ENCODE data around the gene ZIC5. TPM values are rescaled to one million over a fixed set of nuclear protein-coding genes. Genes with fewer than 3 reads are reported as not detected.

Gene ZIC5
- total and polyA plus RNA-seq, 5 donors from 2014 or later = not detected

DNA sequence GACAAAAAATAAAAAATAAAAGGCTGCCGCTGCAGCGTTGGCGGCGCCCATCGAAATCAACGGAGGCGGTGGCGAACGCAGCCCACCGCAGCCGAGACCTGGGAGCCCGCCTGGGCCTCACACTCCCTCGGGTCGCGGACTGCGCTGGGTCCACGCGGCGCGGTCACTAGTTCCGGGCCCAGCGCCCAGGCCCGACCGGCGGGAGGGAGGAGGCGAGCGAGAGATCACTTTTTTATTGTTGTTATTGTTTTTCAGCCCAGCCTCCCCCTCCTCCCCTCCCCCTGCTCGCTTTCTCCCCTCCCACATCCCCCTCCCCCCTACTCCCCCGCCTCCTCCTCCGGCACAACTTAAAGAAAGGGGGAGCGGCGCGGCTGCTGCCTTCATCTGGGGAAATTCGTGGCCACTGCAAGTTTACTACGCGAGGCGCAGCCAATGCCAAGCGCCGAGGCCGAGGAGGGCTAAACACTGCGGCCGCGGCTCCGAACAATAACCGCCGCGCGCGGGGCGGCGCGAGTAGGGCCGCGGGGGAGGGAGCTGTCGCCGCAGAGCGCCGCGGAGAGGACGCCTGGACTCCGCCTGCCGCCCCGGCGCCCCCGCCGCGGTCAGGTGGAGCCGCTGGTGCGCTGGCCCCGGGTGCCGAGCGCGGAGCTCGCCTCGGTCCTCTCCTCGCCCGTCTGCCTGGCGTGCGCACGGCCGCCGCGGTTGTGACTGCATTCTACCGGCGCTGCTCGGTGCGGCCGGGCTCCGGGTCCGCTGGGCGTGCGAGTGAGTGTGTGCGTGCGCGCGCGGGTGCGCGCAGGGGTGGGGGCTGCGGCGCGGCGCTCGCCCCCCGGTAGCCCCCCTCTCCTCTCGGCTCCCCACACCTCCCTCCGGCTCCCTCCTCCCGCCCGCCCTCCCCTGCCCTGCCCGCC lies 9.5 kb upstream of the ZIC5 start:
- Mint-ChIP-seq H3K4me3 (peak overlapping the region in 1 of 4 donors; percentile 35), H3K27me3 (peaks cover 68% of the 10 kb centered on the region), H3K36me3 (no peaks in the 10 kb centered on the region), H3K4me1 (peaks cover 0 to 32% (median 13%) of the 10 kb centered on the region in 4 donors), H3K27ac (no peak overlapping the region), H3K9me3 (peaks cover 2 to 18% (median 11%) of the 10 kb centered on the region in 7 donors)
- Histone ChIP-seq H3K27ac (ENCODE audit: insufficient read depth, low read length, poor library complexity, severe bottlenecking) (no peak overlapping the region), H3K4me1 (ENCODE audit: control insufficient read depth, insufficient read depth, low read length, poor library complexity, severe bottlenecking) (peaks cover 55% of the 10 kb centered on the region), H3K36me3 (ENCODE audit: control insufficient read depth, insufficient read depth, low read length) (no peaks in the 10 kb centered on the region), H3K9me3 (ENCODE audit: control insufficient read depth in 2 of 2, low read length in 2 of 2) (peaks cover 18 to 48% of the 10 kb centered on the region in 2 experiments), H3K27me3 (ENCODE audit: control insufficient read depth, insufficient read depth, low read length) (peaks cover 50% of the 10 kb centered on the region), H3K4me3 (ENCODE audit: low read depth, low read length) (no peak overlapping the region)
- ATAC-seq (ENCODE audit: low read depth in 2 of 2) (no peak), DNase-seq (no peak)

GRCh38 chr13:99980201-99980823 lies 8.7 kb upstream of the ZIC5 start:
- peak; percentile 35 to 67 (median 57) for DNase-seq
- peaks cover 69% of the 10 kb centered on the region for H3K27me3 Mint-ChIP-seq
- Histone ChIP-seq H3K27ac (ENCODE audit: insufficient read depth, low read length, poor library complexity, severe bottlenecking) (no peak overlapping the region), H3K9me3 (ENCODE audit: control insufficient read depth in 2 of 2, low read length in 2 of 2) (peaks cover 19 to 53% of the 10 kb centered on the region in 2 experiments), H3K4me1 (ENCODE audit: control insufficient read depth, insufficient read depth, low read length, poor library complexity, severe bottlenecking) (peaks cover 55% of the 10 kb centered on the region), H3K36me3 (ENCODE audit: control insufficient read depth, insufficient read depth, low read length) (no peaks in the 10 kb centered on the region), H3K4me3 (ENCODE audit: low read depth, low read length) (no peak overlapping the region), H3K27me3 (ENCODE audit: control insufficient read depth, insufficient read depth, low read length) (peaks cover 49% of the 10 kb centered on the region)
- no peaks in the 10 kb centered on the region for H3K36me3 Mint-ChIP-seq
- peak; percentile 54 to 57 for ATAC-seq (ENCODE audit: low read depth in 2 of 2)
- H3K9me3 Mint-ChIP-seq = peaks cover 2 to 18% (median 13%) of the 10 kb centered on the region in 7 donors
- H3K4me3 Mint-ChIP-seq = no peak overlapping the region
- H3K4me1 Mint-ChIP-seq = peaks cover 0 to 30% (median 10%) of the 10 kb centered on the region in 4 donors
- no peak overlapping the region for H3K27ac Mint-ChIP-seq

DNA sequence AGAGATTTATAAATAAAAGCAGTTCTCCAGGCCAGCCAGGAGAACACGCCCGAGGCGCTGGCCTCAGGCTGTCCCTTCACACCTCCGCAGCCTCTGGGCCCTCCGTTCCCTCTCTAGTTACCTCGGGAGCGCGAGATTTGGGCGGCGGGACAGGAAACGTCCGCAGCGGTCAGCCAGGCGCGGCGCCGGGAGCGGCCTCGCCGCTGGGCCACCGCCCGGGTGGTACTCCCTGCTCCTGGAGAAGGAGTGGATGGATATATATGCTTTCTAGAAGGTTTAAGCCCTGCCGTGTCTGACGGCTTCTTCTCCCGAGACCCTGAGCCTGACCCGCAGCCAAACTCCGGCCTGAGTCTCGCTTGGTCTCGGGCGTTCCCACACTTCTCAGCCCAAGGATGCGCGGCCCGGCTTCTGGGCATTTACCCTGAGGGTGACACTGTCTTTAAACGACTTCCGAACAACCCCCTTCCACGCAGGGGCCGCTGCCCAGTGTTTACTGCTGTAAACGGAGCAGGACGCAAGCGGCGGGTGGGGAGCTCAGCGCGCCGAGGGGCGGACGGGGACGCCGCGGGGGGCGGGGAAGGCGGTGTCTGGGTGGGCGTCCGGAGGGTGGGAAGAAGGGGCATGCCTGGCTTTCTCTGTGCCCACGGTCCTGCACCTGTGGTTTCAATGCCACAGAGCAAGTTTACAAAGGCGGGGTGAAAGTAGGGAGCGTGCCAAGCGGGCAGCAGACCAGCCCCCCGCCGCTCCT lies 8.1 kb upstream of the ZIC5 start:
- no peaks in the 10 kb centered on the region for H3K36me3 Mint-ChIP-seq
- DNase-seq = no peak
- Histone ChIP-seq H3K4me3 (ENCODE audit: low read depth, low read length) (no peak overlapping the region), H3K27ac (ENCODE audit: insufficient read depth, low read length, poor library complexity, severe bottlenecking) (no peak overlapping the region), H3K4me1 (ENCODE audit: control insufficient read depth, insufficient read depth, low read length, poor library complexity, severe bottlenecking) (peaks cover 52% of the 10 kb centered on the region), H3K36me3 (ENCODE audit: control insufficient read depth, insufficient read depth, low read length) (no peaks in the 10 kb centered on the region), H3K27me3 (ENCODE audit: control insufficient read depth, insufficient read depth, low read length) (peaks cover 51% of the 10 kb centered on the region), H3K9me3 (ENCODE audit: control insufficient read depth in 2 of 2, low read length in 2 of 2) (peaks cover 19 to 55% of the 10 kb centered on the region in 2 experiments)
- ATAC-seq (ENCODE audit: low read depth in 2 of 2) = no peak
- peaks cover 2 to 18% (median 13%) of the 10 kb centered on the region in 7 donors for H3K9me3 Mint-ChIP-seq
- H3K4me1 Mint-ChIP-seq = peaks cover 0 to 28% (median 10%) of the 10 kb centered on the region in 4 donors
- peaks cover 73% of the 10 kb centered on the region for H3K27me3 Mint-ChIP-seq
- H3K4me3 Mint-ChIP-seq = peak overlapping the region; percentile 26 to 82 (median 56)
- no peak overlapping the region for H3K27ac Mint-ChIP-seq

- ATAC-seq (ENCODE audit: low read depth in 2 of 2) = no peak
- peaks cover 17 to 55% of the 10 kb centered on the region in 2 experiments for H3K9me3 ChIP-seq (ENCODE audit: control insufficient read depth in 2 of 2, low read length in 2 of 2)
- Mint-ChIP-seq H3K36me3 (no peaks in the 10 kb centered on the region), H3K4me1 (peaks cover 0 to 21% (median 8%) of the 10 kb centered on the region in 4 donors), H3K27me3 (peaks cover 73% of the 10 kb centered on the region), H3K4me3 (peak overlapping the region in 3 of 4 donors; percentile 55 to 61 (median 59)), H3K27ac (peak overlapping the region in 1 of 3 donors; percentile 48), H3K9me3 (peaks cover 2 to 14% (median 9%) of the 10 kb centered on the region in 7 donors)
- no peaks in the 10 kb centered on the region for H3K36me3 ChIP-seq (ENCODE audit: control insufficient read depth, insufficient read depth, low read length)
- no peak overlapping the region for H3K4me3 ChIP-seq (ENCODE audit: low read depth, low read length)
- DNase-seq = no peak
- H3K27me3 ChIP-seq (ENCODE audit: control insufficient read depth, insufficient read depth, low read length) = peaks cover 51% of the 10 kb centered on the region
- no peak overlapping the region for H3K27ac ChIP-seq (ENCODE audit: insufficient read depth, low read length, poor library complexity, severe bottlenecking)
- peaks cover 49% of the 10 kb centered on the region for H3K4me1 ChIP-seq (ENCODE audit: control insufficient read depth, insufficient read depth, low read length, poor library complexity, severe bottlenecking)
These were observed 7.4 kb upstream of the ZIC5 start for GRCh38 chr13:99978799-99979452.

DNA sequence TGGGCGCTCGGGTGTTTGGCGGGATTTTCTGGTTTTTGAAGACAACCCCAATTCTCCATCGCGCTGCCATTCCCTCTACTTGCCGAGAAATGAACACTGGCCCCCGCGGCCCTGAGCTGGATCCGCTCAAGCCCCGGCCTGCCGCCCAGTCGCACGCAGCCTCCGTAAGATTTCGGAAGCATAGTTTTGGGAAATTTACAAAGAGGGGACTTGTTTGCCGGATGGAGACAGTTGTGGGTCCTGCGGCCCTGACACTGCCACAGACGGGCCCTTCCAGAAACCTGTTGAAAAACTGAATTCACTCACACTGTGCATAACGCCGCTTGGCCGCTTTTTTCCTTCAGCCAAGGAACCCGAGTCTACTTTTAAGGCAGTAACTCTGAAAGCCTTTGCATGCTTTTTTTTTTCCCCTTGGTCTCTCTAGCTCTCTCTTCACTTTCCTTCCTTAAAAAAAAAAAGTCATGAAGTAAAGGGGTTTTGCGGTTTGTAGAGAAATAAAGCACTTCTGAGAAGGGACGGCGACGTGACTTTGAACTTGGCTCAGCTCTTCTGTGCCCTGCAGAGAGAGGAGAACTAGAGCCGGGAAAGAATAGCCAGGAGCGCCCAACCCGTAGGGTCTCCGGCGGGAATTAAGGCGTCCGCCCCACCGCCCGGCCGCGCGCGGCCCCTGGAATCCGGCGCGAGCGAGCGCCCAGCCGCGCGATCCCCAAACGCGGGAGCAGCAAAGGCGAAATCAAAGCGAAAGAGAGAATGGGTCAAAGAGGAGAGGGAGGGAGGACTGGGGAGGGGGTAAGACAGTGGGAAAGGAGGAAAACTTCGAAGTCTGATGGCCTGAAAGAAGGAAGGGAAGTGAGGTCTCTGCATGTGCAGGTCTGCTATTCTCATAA lies 6.6 kb upstream of the ZIC5 start:
- H3K36me3 ChIP-seq (ENCODE audit: control insufficient read depth, insufficient read depth, low read length) = no peaks in the 10 kb centered on the region
- H3K27ac Mint-ChIP-seq = peak overlapping the region in 1 of 3 donors; percentile 48
- H3K36me3 Mint-ChIP-seq = peaks cover 2% of the 10 kb centered on the region
- no peak overlapping the region for H3K4me3 ChIP-seq (ENCODE audit: low read depth, low read length)
- no peak for DNase-seq
- H3K27me3 ChIP-seq (ENCODE audit: control insufficient read depth, insufficient read depth, low read length) = peaks cover 53% of the 10 kb centered on the region
- H3K27ac ChIP-seq (ENCODE audit: insufficient read depth, low read length, poor library complexity, severe bottlenecking) = no peak overlapping the region
- H3K9me3 ChIP-seq (ENCODE audit: control insufficient read depth in 2 of 2, low read length in 2 of 2) = peaks cover 17 to 55% of the 10 kb centered on the region in 2 experiments
- H3K27me3 Mint-ChIP-seq = peaks cover 73% of the 10 kb centered on the region
- peaks cover 47% of the 10 kb centered on the region for H3K4me1 ChIP-seq (ENCODE audit: control insufficient read depth, insufficient read depth, low read length, poor library complexity, severe bottlenecking)
- H3K9me3 Mint-ChIP-seq = peaks cover 2 to 19% (median 6%) of the 10 kb centered on the region in 7 donors
- peak overlapping the region; percentile 26 to 61 (median 57) for H3K4me3 Mint-ChIP-seq
- ATAC-seq (ENCODE audit: low read depth in 2 of 2) = no peak
- peaks cover 0 to 18% (median 5%) of the 10 kb centered on the region in 4 donors for H3K4me1 Mint-ChIP-seq

DNA sequence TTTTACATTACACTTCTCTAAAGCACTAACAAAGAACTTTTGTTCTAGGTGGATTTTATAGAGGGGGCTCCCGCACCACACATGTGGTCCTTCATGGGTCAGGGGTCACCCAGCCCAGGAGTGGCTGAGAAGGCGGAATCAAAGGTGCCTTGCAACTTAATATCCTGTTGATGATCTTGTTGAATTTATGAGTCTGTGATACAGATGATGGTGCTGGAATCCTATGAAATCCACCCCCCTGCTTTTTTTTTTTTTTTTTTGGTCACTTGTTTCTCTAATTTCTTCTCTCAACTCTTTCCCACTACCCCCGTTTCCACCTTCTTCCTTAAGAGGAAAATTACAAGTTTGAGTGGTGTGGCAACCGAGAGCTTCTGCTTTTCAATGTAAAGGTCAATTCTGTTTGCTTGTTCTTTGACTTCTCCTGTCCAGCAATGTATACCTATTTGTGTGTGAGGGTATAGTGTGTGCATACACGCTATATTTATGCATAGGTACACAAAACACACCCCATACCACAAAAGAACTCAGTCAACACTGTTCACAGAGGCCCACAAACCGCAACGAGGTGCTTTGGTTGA lies 5.9 kb upstream of the ZIC5 start:
- peaks cover 2 to 20% (median 10%) of the 10 kb centered on the region in 7 donors for H3K9me3 Mint-ChIP-seq
- peaks cover 76% of the 10 kb centered on the region for H3K27me3 Mint-ChIP-seq
- Histone ChIP-seq H3K4me3 (ENCODE audit: low read depth, low read length) (no peak overlapping the region), H3K4me1 (ENCODE audit: control insufficient read depth, insufficient read depth, low read length, poor library complexity, severe bottlenecking) (peaks cover 39% of the 10 kb centered on the region), H3K9me3 (ENCODE audit: control insufficient read depth in 2 of 2, low read length in 2 of 2) (peaks cover 23 to 58% of the 10 kb centered on the region in 2 experiments), H3K27me3 (ENCODE audit: control insufficient read depth, insufficient read depth, low read length) (peaks cover 56% of the 10 kb centered on the region), H3K36me3 (ENCODE audit: control insufficient read depth, insufficient read depth, low read length) (no peaks in the 10 kb centered on the region), H3K27ac (ENCODE audit: insufficient read depth, low read length, poor library complexity, severe bottlenecking) (no peak overlapping the region)
- H3K27ac Mint-ChIP-seq = peak overlapping the region in 1 of 3 donors; percentile 26
- peaks cover under 1 to 14% (median 5%) of the 10 kb centered on the region in 4 donors for H3K4me1 Mint-ChIP-seq
- no peak for DNase-seq
- H3K4me3 Mint-ChIP-seq = peak overlapping the region in 2 of 4 donors; percentile 53 to 71
- peaks cover 4% of the 10 kb centered on the region for H3K36me3 Mint-ChIP-seq
- no peak for ATAC-seq (ENCODE audit: low read depth in 2 of 2)
